NOMO-1 treated with DMSO at 0.1 percent for 48 hours (cell line): ENCODE results near the gene AP1G2.
"Not testable (repeated sequence)": the region's sequence is repeated elsewhere in the genome, so short reads cannot be mapped to it uniquely, and the experiment has no call there.

ENCODE experiments used
- DNase-seq: peaks from one replicate; lab custom pipeline; 2025; ENCODE audit not compliant: unreplicated experiment; lab: John Stamatoyannopoulos, UW

The AP1G2 gene

GRCh38 chr14:23600322-23600707, 32.7 kb upstream of the AP1G2 start:
- no peak for DNase-seq

GRCh38 chr14:23594191-23594590, 26.6 kb upstream of the AP1G2 start:
- DNase-seq = not testable (repeated sequence)

- no peak for DNase-seq
These were observed 22.6 kb upstream of the AP1G2 start for GRCh38 chr14:23590198-23590597.

- DNase-seq = no peak
These were observed 22.0 kb upstream of the AP1G2 start for GRCh38 chr14:23589606-23590005.

- DNase-seq = peak; percentile 73
These were observed 21.4 kb upstream of the AP1G2 start for GRCh38 chr14:23588884-23589598.

GRCh38 chr14:23584527-23585203, 17.1 kb upstream of the AP1G2 start:
- DNase-seq = not testable (repeated sequence)

GRCh38 chr14:23583761-23584526, 16.4 kb upstream of the AP1G2 start:
- DNase-seq = not testable (repeated sequence)

GRCh38 chr14:23582906-23583760, 15.5 kb upstream of the AP1G2 start:
- no peak for DNase-seq

- DNase-seq = no peak
These were observed 13.3 kb upstream of the AP1G2 start for GRCh38 chr14:23580948-23581281.

GRCh38 chr14:23580152-23580926, 12.7 kb upstream of the AP1G2 start:
- DNase-seq = no peak

GRCh38 chr14:23579739-23580138, 12.1 kb upstream of the AP1G2 start:
- no peak for DNase-seq

GRCh38 chr14:23579311-23579630, 11.7 kb upstream of the AP1G2 start:
- DNase-seq = no peak

- DNase-seq = no peak
These were observed 11.1 kb upstream of the AP1G2 start, which contains the start of gene JPH4 for GRCh38 chr14:23578560-23579310. Gene JPH4, minus strand, starts transcription at chr14:23578790. Its CDS starts 1,337 bp downstream, at chr14:23577453.

GRCh38 chr14:23577710-23578392, 10.3 kb upstream of the AP1G2 start:
- DNase-seq = no peak

GRCh38 chr14:23577004-23577681, 9.6 kb upstream of the AP1G2 start:
- no peak for DNase-seq

GRCh38 chr14:23573384-23574015, 5.9 kb upstream of the AP1G2 start:
- DNase-seq = no peak

GRCh38 chr14:23572836-23573235, 5.2 kb upstream of the AP1G2 start:
- DNase-seq = peak; percentile 46

- no peak for DNase-seq
These were observed 4.9 kb upstream of the AP1G2 start for GRCh38 chr14:23572524-23572828.
